ENCODE measurements around the gene RLN3.

GRCh38 chr19:14019100-14019499, 8.8 kb upstream of the RLN3 start:
- TF ChIP-seq POLR2A (IDR thresholded peaks at IDR 0.05): no peak
- TF ChIP-seq POLR2AphosphoS5 (IDR thresholded peaks at IDR 0.05): no peak
- TF ChIP-seq, protein P1, sequence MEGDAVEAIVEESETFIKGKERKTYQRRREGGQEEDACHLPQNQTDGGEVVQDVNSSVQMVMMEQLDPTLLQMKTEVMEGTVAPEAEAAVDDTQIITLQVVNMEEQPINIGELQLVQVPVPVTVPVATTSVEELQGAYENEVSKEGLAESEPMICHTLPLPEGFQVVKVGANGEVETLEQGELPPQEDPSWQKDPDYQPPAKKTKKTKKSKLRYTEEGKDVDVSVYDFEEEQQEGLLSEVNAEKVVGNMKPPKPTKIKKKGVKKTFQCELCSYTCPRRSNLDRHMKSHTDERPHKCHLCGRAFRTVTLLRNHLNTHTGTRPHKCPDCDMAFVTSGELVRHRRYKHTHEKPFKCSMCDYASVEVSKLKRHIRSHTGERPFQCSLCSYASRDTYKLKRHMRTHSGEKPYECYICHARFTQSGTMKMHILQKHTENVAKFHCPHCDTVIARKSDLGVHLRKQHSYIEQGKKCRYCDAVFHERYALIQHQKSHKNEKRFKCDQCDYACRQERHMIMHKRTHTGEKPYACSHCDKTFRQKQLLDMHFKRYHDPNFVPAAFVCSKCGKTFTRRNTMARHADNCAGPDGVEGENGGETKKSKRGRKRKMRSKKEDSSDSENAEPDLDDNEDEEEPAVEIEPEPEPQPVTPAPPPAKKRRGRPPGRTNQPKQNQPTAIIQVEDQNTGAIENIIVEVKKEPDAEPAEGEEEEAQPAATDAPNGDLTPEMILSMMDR (IDR thresholded peaks at IDR 0.05): no peak
